OCI-LY7 (cell line): Measurements from ENCODE around the gene MYL6. TPM values are rescaled to one million over a fixed set of nuclear protein-coding genes. Genes with fewer than 3 reads are reported as not detected.

Source experiments
- BruUV-seq: library from RNA; stranded (reverse); fragments of 400-500 nt; replicated peaks from 2 replicates; lab custom pipeline; 2021; lab: Mats Ljungman, UMichigan
- CTCF ChIA-PET: fragments of 300-600 bp; sonication (Branson Sonifier 250); formaldehyde crosslinking; loops from one replicate; lab custom pipeline; 2022; ENCODE audit warnings: antibody characterized with exemption; ENCODE audit not compliant: unreplicated experiment; lab: Charles Lee
- POLR2A ChIA-PET: fragments of 300-600 bp; sonication (Branson Sonifier 250); formaldehyde crosslinking; loops from one replicate; lab custom pipeline; 2022; ENCODE audit warnings: antibody characterized with exemption; lab: Charles Lee
- DNase-seq: peaks from one replicate; pipeline ENCODE4 v3.0.0-alpha.2; 2015; ENCODE audit warnings: low spot score
- H2AFZ ChIP-seq: fragments of 200-600 bp; sonication (generic), shearing (Covaris generic); 2 replicates; pipeline ENCODE4 v1.6.1; 2014; ENCODE audit warnings: mild to moderate bottlenecking, antibody characterized with exemption, low read length, moderate library complexity
- H3K27ac ChIP-seq: fragments of 200-600 bp; sonication (generic); 2 replicates; pipeline ENCODE4 v1.5.1; 2014; ENCODE audit warnings: mixed run types, low read depth, mild to moderate bottlenecking, moderate library complexity, low read length, inconsistent platforms; ENCODE audit not compliant: poor library complexity, severe bottlenecking
- H3K36me3 ChIP-seq: fragments of 200-600 bp; sonication (generic); 2 replicates; pipeline ENCODE4 v1.6.1; 2014; ENCODE audit warnings: mild to moderate bottlenecking, antibody characterized with exemption, low read length, moderate library complexity, mixed read lengths; ENCODE audit not compliant: insufficient read depth
- H3K4me1 ChIP-seq: fragments of 200-600 bp; sonication (generic); 2 replicates; pipeline ENCODE4 v1.5.1; 2014; ENCODE audit warnings: mild to moderate bottlenecking, low read length; ENCODE audit not compliant: insufficient read depth, poor library complexity, severe bottlenecking
- H3K4me2 ChIP-seq: fragments of 200-600 bp; sonication (generic); 2 replicates; pipeline ENCODE4 v1.6.1; 2014; ENCODE audit warnings: mild to moderate bottlenecking, low read length
- H3K4me3 ChIP-seq: fragments of 200-600 bp; sonication (generic); 2 replicates; pipeline ENCODE4 v1.5.1; 2014; ENCODE audit warnings: mild to moderate bottlenecking, low read depth, low read length; ENCODE audit not compliant: poor library complexity, severe bottlenecking
- H3K79me2 ChIP-seq: fragments of 200-600 bp; sonication (generic); 2 replicates; pipeline ENCODE4 v1.6.1; 2016; ENCODE audit warnings: low read depth, mild to moderate bottlenecking, low read length, moderate library complexity, mixed read lengths; ENCODE audit not compliant: insufficient read depth
- H3K9me2 ChIP-seq: fragments of 200-600 bp; sonication (generic); 2 replicates; pipeline ENCODE4 v1.6.1; 2016; ENCODE audit warnings: mild to moderate bottlenecking, low read length, mixed read lengths; ENCODE audit not compliant: insufficient read depth
- H3K9me3 ChIP-seq: fragments of 200-600 bp; sonication (generic); 2 replicates; pipeline ENCODE4 v1.6.1; 2014; ENCODE audit warnings: mild to moderate bottlenecking, mixed run types, low read length, mixed read lengths
- H4K20me1 ChIP-seq: fragments of 200-600 bp; sonication (generic); 2 replicates; pipeline ENCODE4 v1.6.1; 2014; ENCODE audit warnings: mild to moderate bottlenecking, antibody characterized with exemption, low read length, moderate library complexity, mixed read lengths; ENCODE audit not compliant: insufficient read depth
- EZH2phosphoT487 ChIP-seq: fragments of 200-600 bp; sonication (generic); IDR thresholded peaks from 2 replicates; pipeline ENCODE4 v1.6.1; 2018; ENCODE audit warnings: low read depth, borderline replicate concordance, mild to moderate bottlenecking, mixed run types, antibody characterized with exemption, low read length, moderate library complexity, mixed read lengths
- intact Hi-C: fragments of 100-400 bp; cut with micrococcal nuclease; formaldehyde crosslinking; loops from one replicate; pipeline ENCODE4 v1.10.0; 2022; ENCODE audit not compliant: unreplicated experiment
- total RNA-seq, 2 experiments: library from RNA; depleted of rRNA in 1 of 2; stranded (reverse); fragments of >200 nt in 1 of 2; shearing (Covaris generic) in 1 of 2; gene quantifications; 2 replicates each; pipeline ENCODE4 v1.2.3, GENCODE V29; 2014 to 2022
- TF ChIP-seq, protein P1 (sequence below): fragments of 200-600 bp; sonication (generic); conservative IDR thresholded peaks from 2 replicates; pipeline ENCODE4 v1.5.1; 2014; ENCODE audit warnings: mild to moderate bottlenecking, antibody characterized with exemption, low read length, moderate library complexity, mixed read lengths

Gene MYL6
- total RNA-seq, 2 experiments from 2014 or later = 468 to 574 TPM

DNA sequence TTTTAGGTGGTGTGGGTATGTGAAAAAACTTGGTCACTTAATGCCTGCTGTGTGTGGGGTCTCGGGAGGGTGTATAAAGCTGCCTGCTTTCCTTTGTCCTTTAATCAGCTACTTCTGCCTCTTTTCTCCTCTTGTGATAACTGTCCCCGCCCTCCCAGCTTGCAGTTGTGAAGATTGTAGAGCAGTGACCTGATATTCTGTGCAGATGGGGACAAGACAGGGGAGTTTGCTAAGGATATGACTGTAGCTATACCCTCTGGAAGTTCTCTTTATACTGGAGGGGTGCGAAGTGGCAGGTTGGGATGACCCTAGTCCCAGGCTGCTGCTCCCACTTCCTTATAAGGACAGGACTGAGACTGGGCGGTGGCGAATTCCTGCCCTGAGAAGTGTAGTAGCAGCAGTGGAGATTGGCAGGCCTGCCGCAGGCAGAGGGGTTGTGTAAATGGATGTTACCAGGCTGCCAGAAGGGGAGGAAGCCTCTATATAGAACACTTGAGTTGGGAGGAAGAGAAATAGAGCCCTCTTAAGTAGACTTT, 835 bp downstream of the MYL6 start:
- no peaks in the 10 kb centered on the region for H3K9me2 ChIP-seq
- ChIA-PET POLR2A (interaction anchor here (0.6 to 1.7 kb wide), 8 partner anchors 17 to 534 kb away, joined by 3 to 9 read pairs (median 3); partner anchors contain the start of genes ESYT1, RNF41 and ZC3H10), CTCF (no interaction called here)
- no peaks in the 10 kb centered on the region for H3K9me3 ChIP-seq
- peak overlapping the region; percentile 68 for H3K27ac ChIP-seq
- peaks cover 30% of the 10 kb centered on the region for H3K79me2 ChIP-seq
- BruUV-seq = TSS peak; percentile 71
- H3K4me3 ChIP-seq = peak overlapping the region; percentile 98
- TF ChIP-seq, protein P1, sequence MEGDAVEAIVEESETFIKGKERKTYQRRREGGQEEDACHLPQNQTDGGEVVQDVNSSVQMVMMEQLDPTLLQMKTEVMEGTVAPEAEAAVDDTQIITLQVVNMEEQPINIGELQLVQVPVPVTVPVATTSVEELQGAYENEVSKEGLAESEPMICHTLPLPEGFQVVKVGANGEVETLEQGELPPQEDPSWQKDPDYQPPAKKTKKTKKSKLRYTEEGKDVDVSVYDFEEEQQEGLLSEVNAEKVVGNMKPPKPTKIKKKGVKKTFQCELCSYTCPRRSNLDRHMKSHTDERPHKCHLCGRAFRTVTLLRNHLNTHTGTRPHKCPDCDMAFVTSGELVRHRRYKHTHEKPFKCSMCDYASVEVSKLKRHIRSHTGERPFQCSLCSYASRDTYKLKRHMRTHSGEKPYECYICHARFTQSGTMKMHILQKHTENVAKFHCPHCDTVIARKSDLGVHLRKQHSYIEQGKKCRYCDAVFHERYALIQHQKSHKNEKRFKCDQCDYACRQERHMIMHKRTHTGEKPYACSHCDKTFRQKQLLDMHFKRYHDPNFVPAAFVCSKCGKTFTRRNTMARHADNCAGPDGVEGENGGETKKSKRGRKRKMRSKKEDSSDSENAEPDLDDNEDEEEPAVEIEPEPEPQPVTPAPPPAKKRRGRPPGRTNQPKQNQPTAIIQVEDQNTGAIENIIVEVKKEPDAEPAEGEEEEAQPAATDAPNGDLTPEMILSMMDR = no peak
- TF ChIP-seq EZH2phosphoT487 = no peak
- no peak overlapping the region for H2AFZ ChIP-seq
- intact Hi-C loops = loop anchor here (1.0 to 2.0 kb wide), 2 partner anchors 30 to 33 kb away; partner anchors contain the start of gene SMARCC2
- H3K4me2 ChIP-seq = peak overlapping the region; percentile 98
- peaks cover 9% of the 10 kb centered on the region; the same call in 1 of the 2 replicates for H4K20me1 ChIP-seq
- H3K36me3 ChIP-seq = peaks cover 61% of the 10 kb centered on the region
- peaks cover 38% of the 10 kb centered on the region for H3K4me1 ChIP-seq
- DNase-seq = peak; percentile 51

DNA sequence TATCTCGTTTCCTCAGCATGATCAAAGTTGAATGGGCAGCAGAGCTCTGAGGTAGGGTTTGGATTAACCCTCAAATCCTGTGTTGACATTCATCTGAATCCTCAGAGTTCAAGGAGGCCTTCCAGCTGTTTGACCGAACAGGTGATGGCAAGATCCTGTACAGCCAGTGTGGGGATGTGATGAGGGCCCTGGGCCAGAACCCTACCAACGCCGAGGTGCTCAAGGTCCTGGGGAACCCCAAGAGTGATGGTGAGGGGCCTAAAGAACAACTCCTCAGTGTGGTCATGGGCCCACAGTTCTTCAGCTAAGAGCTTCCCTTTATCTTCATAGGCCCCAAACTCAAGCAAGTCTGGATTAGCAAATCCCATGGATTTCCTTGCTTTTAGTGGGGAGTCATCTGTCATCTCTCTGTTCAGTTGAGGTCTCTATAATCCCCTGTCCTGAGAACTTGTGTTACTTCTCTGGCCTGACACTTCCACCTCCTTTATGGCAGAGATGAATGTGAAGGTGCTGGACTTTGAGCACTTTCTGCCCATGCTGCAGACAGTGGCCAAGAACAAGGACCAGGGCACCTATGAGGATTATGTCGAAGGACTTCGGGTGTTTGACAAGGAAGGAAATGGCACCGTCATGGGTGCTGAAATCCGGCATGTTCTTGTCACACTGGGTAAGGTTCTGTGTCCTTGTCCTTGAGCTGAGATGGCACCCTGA, 1.5 kb downstream of the MYL6 start:
- Histone ChIP-seq H3K9me3 (no peaks in the 10 kb centered on the region), H3K9me2 (no peaks in the 10 kb centered on the region), H3K4me2 (peak overlapping the region; percentile 98), H4K20me1 (peaks cover 9% of the 10 kb centered on the region; the same call in 1 of the 2 replicates), H2AFZ (no peak overlapping the region), H3K4me1 (peaks cover 32% of the 10 kb centered on the region), H3K36me3 (peaks cover 68% of the 10 kb centered on the region), H3K79me2 (peaks cover 30% of the 10 kb centered on the region), H3K4me3 (peak overlapping the region; percentile 98), H3K27ac (peak overlapping the region; percentile 68)
- TF ChIP-seq, protein P1 = no peak
- TF ChIP-seq EZH2phosphoT487 = no peak
- intact Hi-C loops = loop anchor here (2.0 kb wide), 1 partner anchor 29 kb away; the partner anchor contains the start of gene SMARCC2
- CTCF ChIA-PET = no interaction called here
- POLR2A ChIA-PET = interaction anchor here (0.6 to 1.7 kb wide), 8 partner anchors 16 to 533 kb away, joined by 3 to 9 read pairs (median 3); partner anchors contain the start of genes ESYT1, RNF41 and ZC3H10
- peak; percentile 13 for DNase-seq
- no TSS peak for BruUV-seq
